ENCODE results near the gene S100A7. TPM values are rescaled to one million over a fixed set of nuclear protein-coding genes. Genes with fewer than 3 reads are reported as not detected.

Gene S100A7
- total and polyA plus RNA-seq, 2 of the 8 experiments (the other 6 are each of a cell fraction or from before 2014, with no cell fraction given), result not detected

DNA sequence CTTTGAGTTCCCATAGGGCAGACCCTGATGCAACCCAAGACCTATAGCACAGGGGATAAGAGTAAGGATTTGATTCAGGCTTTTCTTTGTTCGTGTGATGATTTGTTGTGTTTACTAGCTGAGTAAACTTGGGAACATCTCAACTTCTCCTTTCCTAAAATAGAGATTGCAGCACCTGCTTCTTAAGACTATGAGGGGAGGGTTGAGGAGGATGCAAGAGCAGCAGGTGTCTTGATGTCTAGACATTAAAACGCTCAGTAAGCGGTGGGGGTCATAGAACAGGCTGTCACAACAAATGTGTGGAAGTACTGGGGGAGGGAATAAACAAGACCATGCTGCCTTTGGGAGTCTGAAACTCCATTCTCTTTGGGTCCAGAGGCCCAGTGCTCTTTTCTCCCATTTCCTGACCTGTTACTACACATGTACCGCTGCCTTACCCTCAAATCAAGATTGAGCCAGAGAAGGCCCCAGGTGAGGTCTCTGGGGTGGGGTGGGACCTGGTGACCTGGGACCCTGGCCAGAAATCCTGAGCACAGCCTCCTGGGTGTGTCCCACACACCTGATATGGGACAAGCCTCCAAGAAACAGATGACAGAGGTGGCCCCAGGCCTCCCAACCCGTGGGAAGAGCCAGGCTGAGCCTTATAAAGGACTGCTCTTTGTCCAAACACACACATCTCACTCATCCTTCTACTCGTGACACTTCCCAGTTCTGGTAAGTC is 44.4 kb downstream of the S100A7 start, which contains the start of gene S100A7A (continued):
- TF ChIP-seq, protein P1, sequence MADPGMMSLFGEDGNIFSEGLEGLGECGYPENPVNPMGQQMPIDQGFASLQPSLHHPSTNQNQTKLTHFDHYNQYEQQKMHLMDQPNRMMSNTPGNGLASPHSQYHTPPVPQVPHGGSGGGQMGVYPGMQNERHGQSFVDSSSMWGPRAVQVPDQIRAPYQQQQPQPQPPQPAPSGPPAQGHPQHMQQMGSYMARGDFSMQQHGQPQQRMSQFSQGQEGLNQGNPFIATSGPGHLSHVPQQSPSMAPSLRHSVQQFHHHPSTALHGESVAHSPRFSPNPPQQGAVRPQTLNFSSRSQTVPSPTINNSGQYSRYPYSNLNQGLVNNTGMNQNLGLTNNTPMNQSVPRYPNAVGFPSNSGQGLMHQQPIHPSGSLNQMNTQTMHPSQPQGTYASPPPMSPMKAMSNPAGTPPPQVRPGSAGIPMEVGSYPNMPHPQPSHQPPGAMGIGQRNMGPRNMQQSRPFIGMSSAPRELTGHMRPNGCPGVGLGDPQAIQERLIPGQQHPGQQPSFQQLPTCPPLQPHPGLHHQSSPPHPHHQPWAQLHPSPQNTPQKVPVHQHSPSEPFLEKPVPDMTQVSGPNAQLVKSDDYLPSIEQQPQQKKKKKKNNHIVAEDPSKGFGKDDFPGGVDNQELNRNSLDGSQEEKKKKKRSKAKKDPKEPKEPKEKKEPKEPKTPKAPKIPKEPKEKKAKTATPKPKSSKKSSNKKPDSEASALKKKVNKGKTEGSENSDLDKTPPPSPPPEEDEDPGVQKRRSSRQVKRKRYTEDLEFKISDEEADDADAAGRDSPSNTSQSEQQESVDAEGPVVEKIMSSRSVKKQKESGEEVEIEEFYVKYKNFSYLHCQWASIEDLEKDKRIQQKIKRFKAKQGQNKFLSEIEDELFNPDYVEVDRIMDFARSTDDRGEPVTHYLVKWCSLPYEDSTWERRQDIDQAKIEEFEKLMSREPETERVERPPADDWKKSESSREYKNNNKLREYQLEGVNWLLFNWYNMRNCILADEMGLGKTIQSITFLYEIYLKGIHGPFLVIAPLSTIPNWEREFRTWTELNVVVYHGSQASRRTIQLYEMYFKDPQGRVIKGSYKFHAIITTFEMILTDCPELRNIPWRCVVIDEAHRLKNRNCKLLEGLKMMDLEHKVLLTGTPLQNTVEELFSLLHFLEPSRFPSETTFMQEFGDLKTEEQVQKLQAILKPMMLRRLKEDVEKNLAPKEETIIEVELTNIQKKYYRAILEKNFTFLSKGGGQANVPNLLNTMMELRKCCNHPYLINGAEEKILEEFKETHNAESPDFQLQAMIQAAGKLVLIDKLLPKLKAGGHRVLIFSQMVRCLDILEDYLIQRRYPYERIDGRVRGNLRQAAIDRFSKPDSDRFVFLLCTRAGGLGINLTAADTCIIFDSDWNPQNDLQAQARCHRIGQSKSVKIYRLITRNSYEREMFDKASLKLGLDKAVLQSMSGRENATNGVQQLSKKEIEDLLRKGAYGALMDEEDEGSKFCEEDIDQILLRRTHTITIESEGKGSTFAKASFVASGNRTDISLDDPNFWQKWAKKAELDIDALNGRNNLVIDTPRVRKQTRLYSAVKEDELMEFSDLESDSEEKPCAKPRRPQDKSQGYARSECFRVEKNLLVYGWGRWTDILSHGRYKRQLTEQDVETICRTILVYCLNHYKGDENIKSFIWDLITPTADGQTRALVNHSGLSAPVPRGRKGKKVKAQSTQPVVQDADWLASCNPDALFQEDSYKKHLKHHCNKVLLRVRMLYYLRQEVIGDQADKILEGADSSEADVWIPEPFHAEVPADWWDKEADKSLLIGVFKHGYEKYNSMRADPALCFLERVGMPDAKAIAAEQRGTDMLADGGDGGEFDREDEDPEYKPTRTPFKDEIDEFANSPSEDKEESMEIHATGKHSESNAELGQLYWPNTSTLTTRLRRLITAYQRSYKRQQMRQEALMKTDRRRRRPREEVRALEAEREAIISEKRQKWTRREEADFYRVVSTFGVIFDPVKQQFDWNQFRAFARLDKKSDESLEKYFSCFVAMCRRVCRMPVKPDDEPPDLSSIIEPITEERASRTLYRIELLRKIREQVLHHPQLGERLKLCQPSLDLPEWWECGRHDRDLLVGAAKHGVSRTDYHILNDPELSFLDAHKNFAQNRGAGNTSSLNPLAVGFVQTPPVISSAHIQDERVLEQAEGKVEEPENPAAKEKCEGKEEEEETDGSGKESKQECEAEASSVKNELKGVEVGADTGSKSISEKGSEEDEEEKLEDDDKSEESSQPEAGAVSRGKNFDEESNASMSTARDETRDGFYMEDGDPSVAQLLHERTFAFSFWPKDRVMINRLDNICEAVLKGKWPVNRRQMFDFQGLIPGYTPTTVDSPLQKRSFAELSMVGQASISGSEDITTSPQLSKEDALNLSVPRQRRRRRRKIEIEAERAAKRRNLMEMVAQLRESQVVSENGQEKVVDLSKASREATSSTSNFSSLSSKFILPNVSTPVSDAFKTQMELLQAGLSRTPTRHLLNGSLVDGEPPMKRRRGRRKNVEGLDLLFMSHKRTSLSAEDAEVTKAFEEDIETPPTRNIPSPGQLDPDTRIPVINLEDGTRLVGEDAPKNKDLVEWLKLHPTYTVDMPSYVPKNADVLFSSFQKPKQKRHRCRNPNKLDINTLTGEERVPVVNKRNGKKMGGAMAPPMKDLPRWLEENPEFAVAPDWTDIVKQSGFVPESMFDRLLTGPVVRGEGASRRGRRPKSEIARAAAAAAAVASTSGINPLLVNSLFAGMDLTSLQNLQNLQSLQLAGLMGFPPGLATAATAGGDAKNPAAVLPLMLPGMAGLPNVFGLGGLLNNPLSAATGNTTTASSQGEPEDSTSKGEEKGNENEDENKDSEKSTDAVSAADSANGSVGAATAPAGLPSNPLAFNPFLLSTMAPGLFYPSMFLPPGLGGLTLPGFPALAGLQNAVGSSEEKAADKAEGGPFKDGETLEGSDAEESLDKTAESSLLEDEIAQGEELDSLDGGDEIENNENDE (IDR thresholded peaks at IDR 0.05; ENCODE audit: insufficient replicate concordance, low read length), result no peak
- no peak for TF ChIP-seq PHF8 (conservative IDR thresholded peaks at IDR 0.05; ENCODE audit: low read depth, low read length)
- TF ChIP-seq BRCA1 (IDR thresholded peaks at IDR 0.05; ENCODE audit: low read depth, low read length), result no peak
- TF ChIP-seq, protein P2, sequence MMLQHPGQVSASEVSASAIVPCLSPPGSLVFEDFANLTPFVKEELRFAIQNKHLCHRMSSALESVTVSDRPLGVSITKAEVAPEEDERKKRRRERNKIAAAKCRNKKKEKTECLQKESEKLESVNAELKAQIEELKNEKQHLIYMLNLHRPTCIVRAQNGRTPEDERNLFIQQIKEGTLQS (IDR thresholded peaks at IDR 0.05; ENCODE audit: insufficient read depth, low read depth, low read length), result no peak
- TF ChIP-seq TAF7 (optimal IDR thresholded peaks at IDR 0.05; ENCODE audit: borderline replicate concordance, low read depth, low read length), result no peak
- no peak for TF ChIP-seq POU5F1 (IDR thresholded peaks at IDR 0.05; ENCODE audit: low read depth, low read length)
- TF ChIP-seq SP4 (IDR thresholded peaks at IDR 0.05; ENCODE audit: low read length), result no peak
- no peak for TF ChIP-seq SAP30 (IDR thresholded peaks at IDR 0.05; ENCODE audit: insufficient read depth, insufficient replicate concordance, low read length)

Measured in H1 (cell line).